H1 (cell line): Measurements from ENCODE around the gene RFLNA.

Source experiments
- CBX5 ChIP-seq: fragments of 300-800, 300-1000 bp; sonication (generic); IDR thresholded peaks from 2 replicates; pipeline ENCODE4 v1.7.1; 2016; ENCODE audit warnings: antibody characterized with exemption, low read length, low read depth
- CHD1 ChIP-seq: IDR thresholded peaks from 2 replicates; pipeline ENCODE4 v1.6.1; 2012; ENCODE audit warnings: low read depth, low read length, improper control_type of control experiment
- CREB1 ChIP-seq: IDR thresholded peaks from 2 replicates; pipeline ENCODE4 v1.6.1; 2012; ENCODE audit warnings: inconsistent platforms
- EP300 ChIP-seq, 2 experiments: IDR thresholded peaks; 1 replicate in 1 of 2; 2 replicates in 1 of 2; pipeline ENCODE4 v1.6.1; 2011 to 2012; ENCODE audit warnings: low read depth in 2 of 2, low read length in 2 of 2, mild to moderate bottlenecking in 2 of 2, borderline replicate concordance in 1 of 2, inconsistent platforms in 1 of 2, moderate library complexity in 1 of 2
- EZH2 ChIP-seq: fragments of 200-600 bp; sonication (generic); IDR thresholded peaks from 2 replicates; pipeline ENCODE4 v1.7.1; 2012; ENCODE audit warnings: low read depth, mild to moderate bottlenecking, moderate library complexity, low read length, inconsistent platforms; ENCODE audit not compliant: severe bottlenecking
- KDM5A ChIP-seq: fragments of 200-600 bp; IDR thresholded peaks from 2 replicates; pipeline ENCODE4 v1.7.1; 2012; ENCODE audit warnings: mild to moderate bottlenecking, low read length, inconsistent platforms, mixed read lengths
- POLR2A ChIP-seq, 2 experiments: IDR thresholded peaks; 1 replicate in 1 of 2; 2 replicates in 1 of 2; pipeline ENCODE4 v1.6.1; 2011; ENCODE audit warnings: low read depth in 2 of 2, low read length in 2 of 2, mild to moderate bottlenecking in 2 of 2; ENCODE audit errors: control extremely low read depth in 1 of 2
- POLR2AphosphoS5 ChIP-seq: IDR thresholded peaks from 2 replicates; pipeline ENCODE4 v1.6.1; 2011; ENCODE audit warnings: low read depth, low read length
- SIRT6 ChIP-seq: IDR thresholded peaks from one replicate; pipeline ENCODE4 v1.7.1; 2012; ENCODE audit warnings: low read length, inconsistent platforms
- TAF1 ChIP-seq: IDR thresholded peaks from 2 replicates; pipeline ENCODE4 v1.6.1; 2011; ENCODE audit warnings: mild to moderate bottlenecking, low read depth, low read length
- ZNF274 ChIP-seq: IDR thresholded peaks from 2 replicates; pipeline ENCODE4 v1.7.0; 2012; ENCODE audit warnings: low read length, borderline replicate concordance; ENCODE audit errors: extremely low read depth
- TF ChIP-seq, protein P1 (sequence below), 3 experiments: IDR thresholded peaks; 1 replicate in 2 of 3; 2 replicates in 1 of 3; pipeline versions ENCODE4 v1.5.1 to v1.6.1; 2011; ENCODE audit warnings: low read length in 3 of 3, mild to moderate bottlenecking in 3 of 3, inconsistent platforms in 2 of 3, low read depth in 1 of 3, moderate library complexity in 1 of 3; ENCODE audit not compliant: insufficient read depth in 1 of 3; ENCODE audit errors: control extremely low read depth in 1 of 3
- TF ChIP-seq, protein P2 (sequence below): IDR thresholded peaks from 2 replicates; pipeline ENCODE4 v1.6.1; 2011; ENCODE audit warnings: low read depth, mild to moderate bottlenecking, low read length; ENCODE audit not compliant: insufficient read depth
- TF ChIP-seq, protein P3 (sequence below): IDR thresholded peaks from 2 replicates; pipeline ENCODE4 v1.6.1; 2012; ENCODE audit warnings: inconsistent platforms

DNA sequence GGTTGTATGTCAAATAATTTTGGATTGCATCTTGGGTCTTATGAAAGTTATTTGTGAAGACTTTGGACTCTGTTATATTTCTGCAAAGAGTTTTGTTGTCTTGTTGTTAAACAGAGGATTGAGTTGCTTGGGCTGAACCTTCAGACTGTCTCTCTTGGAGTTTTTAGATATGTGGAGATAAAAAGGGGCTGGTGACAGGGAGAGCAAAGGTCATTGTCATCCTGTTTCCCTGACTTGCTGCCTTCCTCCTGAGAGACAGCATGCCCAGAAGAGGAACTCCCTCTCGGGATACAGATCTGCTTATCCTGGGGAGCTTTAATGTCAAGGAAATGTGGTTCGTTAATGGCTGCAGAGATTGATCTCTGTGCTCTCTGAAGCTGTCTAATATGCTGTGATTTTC is 47.6 kb upstream of the RFLNA start:
- TF ChIP-seq SIRT6 (no peak), POLR2A (IDR thresholded peaks at IDR 0.05; ENCODE audit: control extremely low read depth in 1 of 2, low read depth in 2 of 2, low read length in 2 of 2) (no peak), POLR2AphosphoS5 (no peak), ZNF274 (no peak), EZH2 (no peak), CREB1 (no peak), KDM5A (no peak), CHD1 (no peak), CBX5 (no peak), TAF1 (no peak), EP300 (IDR thresholded peaks at IDR 0.05; ENCODE audit: borderline replicate concordance in 1 of 2, low read depth in 2 of 2, low read length in 2 of 2) (no peak)
- TF ChIP-seq, protein P1, sequence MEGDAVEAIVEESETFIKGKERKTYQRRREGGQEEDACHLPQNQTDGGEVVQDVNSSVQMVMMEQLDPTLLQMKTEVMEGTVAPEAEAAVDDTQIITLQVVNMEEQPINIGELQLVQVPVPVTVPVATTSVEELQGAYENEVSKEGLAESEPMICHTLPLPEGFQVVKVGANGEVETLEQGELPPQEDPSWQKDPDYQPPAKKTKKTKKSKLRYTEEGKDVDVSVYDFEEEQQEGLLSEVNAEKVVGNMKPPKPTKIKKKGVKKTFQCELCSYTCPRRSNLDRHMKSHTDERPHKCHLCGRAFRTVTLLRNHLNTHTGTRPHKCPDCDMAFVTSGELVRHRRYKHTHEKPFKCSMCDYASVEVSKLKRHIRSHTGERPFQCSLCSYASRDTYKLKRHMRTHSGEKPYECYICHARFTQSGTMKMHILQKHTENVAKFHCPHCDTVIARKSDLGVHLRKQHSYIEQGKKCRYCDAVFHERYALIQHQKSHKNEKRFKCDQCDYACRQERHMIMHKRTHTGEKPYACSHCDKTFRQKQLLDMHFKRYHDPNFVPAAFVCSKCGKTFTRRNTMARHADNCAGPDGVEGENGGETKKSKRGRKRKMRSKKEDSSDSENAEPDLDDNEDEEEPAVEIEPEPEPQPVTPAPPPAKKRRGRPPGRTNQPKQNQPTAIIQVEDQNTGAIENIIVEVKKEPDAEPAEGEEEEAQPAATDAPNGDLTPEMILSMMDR (IDR thresholded peaks at IDR 0.05; ENCODE audit: control extremely low read depth in 1 of 3, insufficient read depth in 1 of 3, low read depth in 1 of 3, low read length in 3 of 3) = no peak
- TF ChIP-seq, protein P2, sequence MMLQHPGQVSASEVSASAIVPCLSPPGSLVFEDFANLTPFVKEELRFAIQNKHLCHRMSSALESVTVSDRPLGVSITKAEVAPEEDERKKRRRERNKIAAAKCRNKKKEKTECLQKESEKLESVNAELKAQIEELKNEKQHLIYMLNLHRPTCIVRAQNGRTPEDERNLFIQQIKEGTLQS = no peak
- TF ChIP-seq, protein P3, sequence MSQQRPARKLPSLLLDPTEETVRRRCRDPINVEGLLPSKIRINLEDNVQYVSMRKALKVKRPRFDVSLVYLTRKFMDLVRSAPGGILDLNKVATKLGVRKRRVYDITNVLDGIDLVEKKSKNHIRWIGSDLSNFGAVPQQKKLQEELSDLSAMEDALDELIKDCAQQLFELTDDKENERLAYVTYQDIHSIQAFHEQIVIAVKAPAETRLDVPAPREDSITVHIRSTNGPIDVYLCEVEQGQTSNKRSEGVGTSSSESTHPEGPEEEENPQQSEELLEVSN = no peak
